LHCN-M2 (cell line): Measurements from ENCODE around the gene TPRN. TPM values are rescaled to one million over a fixed set of nuclear protein-coding genes. Genes with fewer than 3 reads are reported as not detected.
"Not testable (repeated sequence)": the region's sequence is repeated elsewhere in the genome, so short reads cannot be mapped to it uniquely, and the experiment has no call there.

ENCODE experiments used
- DNase-seq: peaks from one replicate; pipeline ENCODE4 v3.0.0-alpha.2; 2012; ENCODE audit warnings: low read depth
- polyA plus RNA-seq: library from polyadenylated mRNA; unstranded; fragments of >200 nt; gene quantifications from one replicate; pipeline ENCODE4 v1.2.1, GENCODE V29; 2012; ENCODE audit warnings: missing spikeins
- total RNA-seq: library from RNA; depleted of rRNA; stranded (reverse); fragments of >200 nt; gene quantifications from 2 replicates; pipeline ENCODE4 v1.2.3, GENCODE V29; 2014; rRNA removed

The TPRN gene, protein sequence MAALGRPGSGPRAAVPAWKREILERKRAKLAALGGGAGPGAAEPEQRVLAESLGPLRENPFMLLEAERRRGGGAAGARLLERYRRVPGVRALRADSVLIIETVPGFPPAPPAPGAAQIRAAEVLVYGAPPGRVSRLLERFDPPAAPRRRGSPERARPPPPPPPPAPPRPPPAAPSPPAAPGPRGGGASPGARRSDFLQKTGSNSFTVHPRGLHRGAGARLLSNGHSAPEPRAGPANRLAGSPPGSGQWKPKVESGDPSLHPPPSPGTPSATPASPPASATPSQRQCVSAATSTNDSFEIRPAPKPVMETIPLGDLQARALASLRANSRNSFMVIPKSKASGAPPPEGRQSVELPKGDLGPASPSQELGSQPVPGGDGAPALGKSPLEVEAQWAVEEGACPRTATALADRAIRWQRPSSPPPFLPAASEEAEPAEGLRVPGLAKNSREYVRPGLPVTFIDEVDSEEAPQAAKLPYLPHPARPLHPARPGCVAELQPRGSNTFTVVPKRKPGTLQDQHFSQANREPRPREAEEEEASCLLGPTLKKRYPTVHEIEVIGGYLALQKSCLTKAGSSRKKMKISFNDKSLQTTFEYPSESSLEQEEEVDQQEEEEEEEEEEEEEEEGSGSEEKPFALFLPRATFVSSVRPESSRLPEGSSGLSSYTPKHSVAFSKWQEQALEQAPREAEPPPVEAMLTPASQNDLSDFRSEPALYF
- total RNA-seq, result 6.3 and 10.7 TPM in 2 replicates
- polyA plus RNA-seq, result 8.5 TPM

DNA sequence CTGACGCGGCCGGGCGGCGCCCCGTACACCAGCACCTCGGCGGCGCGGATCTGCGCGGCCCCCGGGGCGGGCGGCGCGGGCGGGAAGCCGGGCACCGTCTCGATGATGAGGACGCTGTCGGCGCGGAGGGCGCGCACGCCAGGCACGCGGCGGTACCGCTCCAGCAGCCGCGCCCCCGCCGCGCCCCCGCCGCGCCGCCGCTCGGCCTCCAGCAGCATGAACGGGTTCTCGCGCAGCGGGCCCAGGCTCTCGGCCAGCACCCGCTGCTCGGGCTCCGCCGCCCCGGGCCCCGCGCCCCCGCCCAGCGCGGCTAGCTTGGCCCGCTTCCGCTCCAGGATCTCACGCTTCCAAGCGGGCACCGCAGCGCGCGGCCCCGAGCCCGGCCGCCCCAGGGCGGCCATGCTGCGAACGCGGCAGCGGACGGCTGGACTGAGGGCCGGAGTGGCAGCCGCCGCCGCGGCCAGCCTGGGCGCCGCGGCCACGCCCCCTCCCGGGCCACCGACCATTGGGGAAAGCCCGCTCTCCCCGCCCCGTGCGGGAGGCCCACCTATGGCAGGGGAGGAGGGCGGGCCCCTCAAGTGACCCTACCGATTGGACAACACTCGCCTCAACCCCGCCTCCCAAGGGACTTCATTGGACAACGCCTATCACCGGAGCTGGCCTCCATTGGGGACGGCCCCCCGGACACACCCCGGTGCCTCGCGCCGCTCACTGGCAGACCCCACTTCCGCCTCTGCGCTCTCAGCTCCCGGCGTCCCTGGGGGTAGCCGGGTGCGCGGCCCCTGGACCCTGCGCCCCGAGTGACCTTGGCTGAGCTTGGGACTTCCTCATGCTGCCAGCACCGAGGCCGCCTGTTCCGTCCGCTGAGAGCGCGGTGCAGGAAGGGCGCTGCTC, at the start of gene TPRN:
TSS of gene TPRN (minus strand) at position 431 of the 894 bp plus-strand sequence. CDS start at position 401, 30 bp downstream.
- peak; percentile 99 for DNase-seq

DNA sequence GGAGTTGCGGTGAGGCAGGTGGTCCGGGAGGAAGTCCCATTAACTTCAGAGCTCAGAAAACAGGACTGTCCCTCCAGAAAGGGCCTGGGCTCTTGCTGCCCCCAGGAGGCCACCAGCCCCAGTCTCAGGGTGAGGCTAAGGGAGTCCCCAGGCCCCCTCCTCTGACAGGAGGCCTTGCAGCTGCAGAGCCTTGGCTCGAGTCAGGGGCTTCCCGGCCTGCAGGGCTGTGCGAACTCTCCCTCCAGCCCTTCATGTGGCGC, 47.3 kb upstream of the TPRN start:
- DNase-seq, result no peak

DNA sequence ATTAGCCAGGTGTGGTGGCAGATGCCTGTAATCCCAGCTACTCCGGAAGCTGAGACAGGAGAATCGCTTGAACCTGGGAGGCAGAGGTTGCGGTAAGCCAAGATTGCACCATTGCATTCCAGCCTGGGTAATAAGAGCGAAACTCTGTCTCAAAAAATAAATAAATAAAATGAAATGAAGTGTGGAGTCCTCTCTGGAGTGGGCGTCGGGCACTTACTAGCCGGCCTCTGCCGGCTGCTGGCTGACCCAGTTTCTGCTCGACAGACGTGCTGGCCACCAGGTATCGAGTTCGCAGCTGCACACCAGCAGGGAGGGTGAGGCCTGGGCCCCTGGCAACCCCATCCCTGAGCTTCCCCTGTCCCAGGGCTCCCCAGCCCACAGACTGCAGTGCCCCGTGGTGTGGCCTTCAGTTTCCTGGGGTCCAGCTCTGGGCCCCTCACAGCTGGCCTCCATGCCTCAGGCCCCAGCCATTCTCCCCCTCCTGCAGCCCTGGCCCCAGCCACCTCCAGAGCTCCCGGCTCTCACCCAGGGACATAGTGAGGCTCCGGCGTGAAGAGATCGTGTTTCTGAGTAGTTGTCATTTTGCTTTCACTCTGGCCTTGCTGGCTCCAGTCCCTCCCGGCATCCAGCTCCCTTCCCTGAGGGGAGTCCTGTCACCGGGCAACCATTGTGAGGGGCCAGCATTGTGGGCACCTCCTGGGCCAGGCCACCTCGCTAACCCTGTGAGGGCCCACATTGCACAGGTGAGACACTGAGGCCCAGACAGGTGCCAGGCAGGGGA, 46.8 kb upstream of the TPRN start:
- DNase-seq, result no peak

DNA sequence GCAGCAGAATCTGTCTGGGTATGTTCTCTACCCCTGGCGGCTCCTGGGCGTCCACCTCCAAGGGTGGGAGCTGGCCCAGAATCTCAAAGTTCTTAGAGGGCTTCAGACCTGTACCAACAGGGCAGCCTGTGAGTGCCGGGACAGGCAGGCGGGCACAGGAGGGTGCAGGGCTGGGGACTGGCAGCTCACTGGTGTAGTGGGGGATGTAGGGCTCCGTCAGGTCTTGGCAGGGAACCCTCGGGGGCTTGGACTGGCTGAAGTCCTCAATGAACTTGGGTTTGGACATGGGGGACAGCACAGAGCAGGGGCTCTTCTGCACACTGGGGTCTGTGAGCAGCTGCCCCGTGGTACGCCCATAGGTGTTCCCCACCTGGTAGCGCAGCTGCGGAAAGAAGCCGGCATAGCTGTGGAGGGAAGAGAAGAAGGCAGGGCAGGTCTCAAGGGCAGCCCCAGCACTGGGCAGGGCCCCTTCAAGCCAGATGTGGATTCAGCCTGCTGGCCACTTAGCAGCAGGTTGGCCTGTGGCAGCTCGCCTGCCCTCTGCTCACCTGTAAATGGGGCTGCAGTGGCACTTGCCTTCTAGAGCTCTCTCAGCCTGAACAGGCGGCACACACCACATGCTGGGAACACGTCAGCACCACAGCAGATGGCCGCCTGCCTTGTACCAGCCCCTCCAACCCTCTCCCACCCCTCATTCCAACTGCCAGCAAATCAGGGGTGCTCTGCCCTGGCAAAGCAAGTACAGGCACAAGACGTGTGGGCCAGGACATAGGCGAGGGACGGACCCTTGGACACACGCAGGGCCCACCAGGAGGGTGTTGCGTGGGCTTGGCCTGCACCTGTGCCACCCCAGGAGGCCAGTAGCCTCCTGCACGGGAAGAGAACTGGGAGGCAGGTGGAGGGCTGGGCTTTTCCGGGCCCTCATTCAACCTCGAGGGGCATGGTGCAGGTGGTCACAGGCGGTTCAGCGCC, 45.2 kb upstream of the TPRN start:
- no peak for DNase-seq

DNA sequence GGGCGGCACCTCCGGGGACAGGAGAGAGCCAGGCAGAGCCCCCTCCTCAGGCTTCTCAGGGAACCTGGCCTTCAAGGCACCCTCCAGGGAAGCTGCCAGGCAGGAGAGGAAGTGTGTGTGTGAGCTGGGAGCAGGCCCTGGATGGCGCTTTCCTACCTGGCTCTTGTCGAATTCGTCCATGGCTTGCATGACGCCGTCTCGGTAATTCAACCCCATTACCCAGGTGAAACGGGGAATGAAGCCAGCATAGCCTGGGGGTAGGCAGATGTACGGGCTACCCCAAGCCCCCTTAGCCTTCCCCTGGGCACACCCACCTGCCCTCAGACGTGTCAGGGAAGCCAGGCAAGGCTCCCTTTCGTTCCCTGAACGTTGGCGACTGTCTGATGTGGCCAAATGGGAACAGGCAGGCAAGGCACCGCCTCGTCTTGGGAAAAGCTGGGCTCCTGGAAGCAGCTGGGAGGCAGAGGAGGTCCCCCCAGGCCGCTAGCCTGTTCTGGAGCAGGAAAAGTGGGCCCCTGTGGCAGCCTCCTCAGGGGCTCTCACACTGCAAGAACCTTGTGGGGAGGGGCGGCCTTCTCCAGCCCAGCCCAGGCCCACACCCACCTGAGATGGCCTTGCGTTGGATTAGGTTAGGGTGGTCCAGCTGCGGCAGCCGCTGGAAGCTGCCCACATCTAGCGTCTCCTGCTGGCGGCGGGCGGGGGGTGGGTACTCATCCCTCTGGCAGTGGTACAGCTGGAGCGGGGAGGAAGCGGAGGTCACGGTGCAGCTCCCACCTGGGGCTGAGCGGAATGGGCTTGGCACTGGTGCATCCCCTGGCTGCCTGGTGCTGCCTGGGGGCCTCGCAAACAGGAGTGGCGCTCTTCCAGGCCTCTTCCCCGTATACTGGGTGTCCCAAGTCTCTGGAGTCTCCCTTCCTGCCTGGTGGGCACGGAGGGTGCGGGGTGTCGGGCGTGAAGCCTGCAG, 44.2 kb upstream of the TPRN start:
- DNase-seq, result no peak

DNA sequence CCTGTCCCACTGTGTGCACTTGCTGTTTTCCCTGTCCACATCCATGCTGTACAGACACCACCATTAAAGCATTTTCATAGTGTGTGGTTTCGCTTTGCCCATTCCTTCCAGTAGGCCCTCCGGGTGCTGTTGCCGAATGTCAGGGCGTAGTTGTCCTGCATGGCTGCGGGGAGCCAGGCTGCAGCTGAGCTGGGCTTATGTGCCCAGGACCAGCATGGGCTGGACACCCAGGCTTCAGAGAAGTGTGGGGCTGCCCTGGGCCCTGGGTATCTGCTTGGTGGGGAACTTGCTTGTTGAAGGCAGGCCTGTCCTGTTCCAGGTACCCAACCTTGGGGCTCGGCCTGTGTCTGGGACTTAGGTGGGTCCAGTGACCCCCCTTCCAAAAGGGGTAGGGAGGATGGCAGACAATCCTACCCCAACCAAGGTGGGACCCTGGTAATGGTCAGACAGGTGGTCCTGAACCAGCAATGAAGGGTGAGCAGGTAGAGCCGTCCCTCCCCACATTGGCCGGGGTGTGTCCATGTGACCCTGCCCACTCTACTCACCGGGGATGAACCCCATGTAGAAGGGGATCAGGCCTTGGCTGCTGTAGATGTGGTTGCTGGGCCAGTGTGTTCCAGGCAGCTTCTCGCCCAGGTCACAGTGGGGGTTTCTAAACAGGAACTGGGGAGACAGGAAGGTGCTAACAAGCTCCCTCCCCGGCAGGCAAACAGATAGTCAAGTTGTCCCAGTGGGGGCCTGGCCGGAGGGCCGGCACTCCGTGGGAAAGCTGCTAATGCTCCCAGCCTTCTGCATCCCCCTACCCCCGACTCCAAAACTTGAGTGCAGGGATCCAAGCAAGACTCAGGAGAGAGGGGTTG, 43.3 kb upstream of the TPRN start:
- DNase-seq, result no peak

DNA sequence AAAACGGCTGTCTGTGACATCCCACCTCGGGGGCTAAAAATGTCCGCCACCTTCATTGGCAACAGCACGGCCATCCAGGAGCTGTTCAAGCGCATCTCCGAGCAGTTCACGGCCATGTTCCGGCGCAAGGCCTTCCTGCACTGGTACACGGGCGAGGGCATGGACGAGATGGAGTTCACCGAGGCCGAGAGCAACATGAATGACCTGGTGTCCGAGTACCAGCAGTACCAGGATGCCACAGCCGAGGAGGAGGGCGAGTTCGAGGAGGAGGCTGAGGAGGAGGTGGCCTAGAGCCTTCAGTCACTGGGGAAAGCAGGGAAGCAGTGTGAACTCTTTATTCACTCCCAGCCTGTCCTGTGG, 42.7 kb upstream of the TPRN start:
- not testable (repeated sequence) for DNase-seq

DNA sequence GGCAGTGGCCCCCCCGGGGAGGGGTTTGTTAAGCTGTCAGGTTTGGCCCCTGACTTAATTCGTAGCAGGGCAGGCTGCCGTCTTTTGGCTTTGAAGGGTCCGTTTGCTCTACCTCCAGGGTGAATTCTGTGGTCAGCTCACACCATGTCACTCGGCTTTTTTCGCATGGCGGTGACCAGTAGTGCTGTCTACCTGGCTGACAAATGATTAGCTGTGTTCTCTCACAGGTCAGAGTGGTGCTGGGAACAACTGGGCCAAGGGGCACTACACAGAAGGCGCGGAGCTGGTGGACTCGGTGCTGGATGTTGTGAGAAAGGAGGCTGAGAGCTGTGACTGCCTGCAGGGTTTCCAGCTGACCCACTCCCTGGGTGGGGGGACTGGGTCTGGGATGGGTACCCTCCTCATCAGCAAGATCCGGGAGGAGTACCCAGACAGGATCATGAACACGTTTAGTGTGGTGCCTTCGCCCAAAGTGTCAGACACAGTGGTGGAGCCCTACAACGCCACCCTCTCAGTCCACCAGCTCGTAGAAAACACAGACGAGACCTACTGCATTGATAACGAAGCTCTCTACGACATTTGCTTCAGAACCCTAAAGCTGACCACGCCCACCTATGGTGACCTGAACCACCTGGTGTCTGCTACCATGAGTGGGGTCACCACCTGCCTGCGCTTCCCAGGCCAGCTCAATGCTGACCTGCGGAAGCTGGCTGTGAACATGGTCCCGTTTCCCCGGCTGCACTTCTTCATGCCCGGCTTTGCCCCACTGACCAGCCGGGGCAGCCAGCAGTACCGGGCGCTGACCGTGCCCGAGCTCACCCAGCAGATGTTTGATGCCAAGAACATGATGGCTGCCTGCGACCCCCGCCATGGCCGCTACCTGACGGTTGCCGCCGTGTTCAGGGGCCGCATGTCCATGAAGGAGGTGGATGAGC, 42.0 kb upstream of the TPRN start:
- no peak for DNase-seq

DNA sequence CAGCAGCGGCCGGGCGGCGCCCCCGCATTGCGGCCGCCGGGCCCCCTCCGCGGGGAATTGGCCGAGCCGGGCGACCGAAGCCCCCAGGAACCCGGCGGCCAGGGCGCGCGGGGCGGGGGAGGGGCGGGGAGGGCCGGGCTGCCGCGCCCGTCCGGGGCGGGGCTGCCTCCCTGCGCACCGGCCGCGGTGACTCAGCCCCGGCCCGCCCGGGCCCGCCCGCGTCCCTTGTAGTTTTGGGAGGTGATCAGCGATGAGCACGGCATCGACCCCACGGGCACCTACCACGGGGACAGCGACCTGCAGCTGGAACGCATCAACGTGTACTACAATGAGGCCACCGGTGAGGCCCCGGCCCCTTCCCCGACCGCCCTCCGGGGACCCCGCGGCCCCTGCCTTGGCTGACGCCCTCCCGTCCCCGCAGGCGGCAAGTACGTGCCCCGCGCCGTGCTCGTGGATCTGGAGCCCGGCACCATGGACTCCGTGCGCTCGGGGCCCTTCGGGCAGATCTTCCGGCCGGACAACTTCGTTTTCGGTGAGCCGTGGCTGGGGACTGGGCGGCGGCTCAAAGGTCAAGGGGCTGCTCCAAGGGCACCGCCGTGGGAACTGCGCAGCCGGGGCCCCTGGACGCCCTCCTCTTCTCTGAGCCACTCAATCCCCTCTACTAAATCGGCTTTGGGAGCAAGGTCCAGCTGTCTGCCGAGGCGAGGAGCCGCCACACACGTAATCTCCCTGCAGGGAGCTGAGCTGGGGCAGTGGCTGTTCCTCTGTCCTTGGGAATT, 41.1 kb upstream of the TPRN start:
- DNase-seq, result peak; percentile 35

DNA sequence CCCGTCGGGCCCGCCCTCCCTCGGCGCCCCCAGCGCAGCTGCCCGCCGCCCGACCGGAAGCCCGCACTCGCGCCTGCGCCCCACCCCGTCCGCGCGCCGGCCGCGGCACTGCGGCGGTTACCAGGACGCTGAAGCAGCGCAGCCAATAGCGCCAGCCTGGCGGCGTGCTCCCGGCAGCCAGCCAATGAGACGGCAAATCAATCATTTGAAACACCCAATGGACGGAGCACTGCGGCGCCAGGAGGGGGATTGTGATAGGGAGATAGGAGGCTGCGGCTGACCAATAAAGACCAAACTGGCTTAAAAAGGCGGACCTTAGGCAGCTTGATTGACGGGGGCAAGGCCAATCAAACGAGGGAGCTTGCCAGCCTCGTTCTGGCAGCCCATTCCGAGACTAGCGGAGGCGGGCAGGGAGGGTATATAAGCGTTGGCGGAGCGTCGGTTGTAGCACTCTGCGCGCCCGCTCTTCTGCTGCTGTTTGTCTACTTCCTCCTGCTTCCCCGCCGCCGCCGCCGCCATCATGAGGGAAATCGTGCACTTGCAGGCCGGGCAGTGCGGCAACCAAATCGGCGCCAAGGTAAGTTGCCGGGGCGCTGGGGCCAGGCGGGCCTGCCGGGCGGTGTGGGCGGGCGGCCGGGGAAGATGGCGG, 40.4 kb upstream of the TPRN start, which contains the start of gene TUBB4B:
TSS of gene TUBB4B (plus strand) at position 447 of the 649 bp plus-strand sequence. CDS start at position 521, 74 bp downstream.
- DNase-seq, result peak; percentile 100

DNA sequence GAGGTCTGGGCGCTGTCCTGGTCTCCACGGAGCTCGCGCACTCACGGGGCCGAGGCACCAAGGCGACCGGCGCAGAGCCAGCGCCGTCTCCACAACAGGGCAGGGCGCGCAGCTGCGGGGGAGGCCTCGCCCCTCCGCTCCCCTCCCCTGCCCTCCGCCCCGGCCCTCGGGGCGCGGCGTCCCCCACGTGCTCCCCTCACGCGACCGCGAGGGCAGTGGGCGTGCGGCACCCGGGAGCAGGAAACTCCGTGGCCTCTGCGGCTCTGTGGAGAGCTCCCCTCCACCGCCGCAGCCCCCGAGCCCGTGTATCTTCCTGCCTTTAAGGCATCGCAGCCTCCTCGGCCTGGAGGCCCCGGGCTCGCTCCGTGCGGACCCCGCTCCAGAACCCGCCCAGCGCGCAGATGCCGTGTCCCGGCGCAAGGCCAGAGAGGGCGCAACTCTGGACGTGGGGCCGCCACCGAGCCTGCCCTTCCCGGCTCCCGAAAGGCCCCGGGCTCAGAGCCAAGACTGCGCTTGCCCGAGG, 39.8 kb upstream of the TPRN start:
- DNase-seq, result peak; percentile 80

DNA sequence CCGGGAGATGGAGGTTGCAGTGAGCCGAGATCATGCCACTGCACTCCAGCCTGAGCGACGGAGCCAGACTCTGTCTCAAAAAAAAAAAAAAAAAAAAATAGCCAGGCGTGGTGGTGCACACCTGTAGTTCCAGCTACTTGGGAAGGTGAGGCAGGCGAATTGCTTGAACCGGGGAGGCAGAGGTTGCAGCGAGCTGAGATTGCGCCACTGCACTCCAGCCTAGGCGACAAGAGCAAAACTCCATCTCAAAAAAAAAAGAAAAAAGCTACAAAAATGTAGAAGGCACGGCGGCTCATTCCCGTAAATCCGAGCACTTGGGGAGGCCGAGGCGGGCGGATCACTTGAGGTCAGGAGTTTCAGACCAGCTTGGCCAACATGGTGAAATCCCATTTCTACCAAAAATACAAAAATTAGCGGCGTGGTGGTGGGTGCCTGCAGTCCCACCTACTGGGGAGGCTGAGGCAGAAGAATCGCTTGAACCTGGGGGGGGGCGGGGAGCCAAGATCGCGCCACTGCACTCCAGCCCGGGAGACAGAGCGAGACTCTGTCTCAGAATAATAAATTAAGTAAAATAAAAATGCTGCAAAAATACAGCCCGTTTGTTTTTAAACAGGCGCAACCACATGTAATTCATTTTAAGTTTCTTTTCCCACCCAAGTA, 39.1 kb upstream of the TPRN start:
- DNase-seq, result not testable (repeated sequence)

DNA sequence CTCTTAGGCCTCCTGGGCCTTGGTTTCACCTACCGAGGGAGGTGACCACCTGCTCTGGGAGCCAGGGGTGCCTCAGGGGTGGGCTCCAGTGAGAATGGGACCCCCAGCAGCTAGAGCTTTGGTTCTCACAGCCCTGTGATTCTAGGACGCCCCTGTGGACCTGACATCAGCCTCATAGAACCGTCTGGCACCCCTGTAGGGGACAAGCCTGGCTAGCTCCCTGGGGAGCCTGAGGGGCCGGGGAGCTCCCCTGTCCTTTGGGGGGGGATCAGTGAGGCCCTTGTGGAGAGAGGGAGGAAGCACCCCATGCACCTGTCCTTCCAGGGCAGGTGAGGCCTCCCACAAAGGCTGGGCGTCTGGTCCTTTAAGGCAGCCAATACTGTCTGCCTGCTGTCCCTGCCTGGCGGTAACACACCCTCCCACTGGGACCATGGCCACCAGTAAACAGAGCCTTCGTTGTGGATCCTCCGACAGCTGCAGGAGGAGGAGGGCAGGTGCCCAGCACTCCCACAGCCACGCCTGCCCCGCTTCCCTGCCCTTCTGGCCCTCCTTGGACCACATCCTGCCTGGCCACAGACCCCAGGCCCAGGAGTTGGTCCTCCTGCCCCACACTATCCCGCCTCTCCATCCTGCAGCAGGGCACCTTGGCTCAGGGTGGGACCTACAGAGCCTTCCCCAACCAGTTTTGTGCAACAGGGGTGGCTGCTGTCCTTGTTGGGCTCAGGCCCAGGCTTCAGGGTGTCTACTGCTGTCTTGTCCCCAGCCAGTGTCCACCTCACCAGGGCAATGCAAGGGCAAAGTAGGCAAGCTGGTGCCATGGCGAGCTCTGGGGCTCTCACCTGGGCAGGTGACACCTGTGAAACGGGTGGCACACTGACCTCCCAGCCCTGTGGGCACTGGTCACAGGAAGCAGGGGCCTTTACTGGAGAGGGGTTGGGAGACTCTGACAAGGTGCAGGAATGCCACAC, 37.5 kb upstream of the TPRN start:
- DNase-seq, result peak; percentile 66
